Midbrain (tissue), 1 donor: ENCODE data around the gene RUNX1.

ENCODE experiments used
- DNase-seq: peaks from one replicate; lab custom pipeline; 2025; lab: John Stamatoyannopoulos, UW

The RUNX1 gene

GRCh38 chr21:34825101-34825500 is 224.0 kb downstream of the RUNX1 start:
- no peak for DNase-seq

- no peak for DNase-seq
Observed at GRCh38 chr21:34824314-34824713, 224.8 kb downstream of the RUNX1 start.

- no peak for DNase-seq
Observed at GRCh38 chr21:34822942-34823341, 226.2 kb downstream of the RUNX1 start.

DNA sequence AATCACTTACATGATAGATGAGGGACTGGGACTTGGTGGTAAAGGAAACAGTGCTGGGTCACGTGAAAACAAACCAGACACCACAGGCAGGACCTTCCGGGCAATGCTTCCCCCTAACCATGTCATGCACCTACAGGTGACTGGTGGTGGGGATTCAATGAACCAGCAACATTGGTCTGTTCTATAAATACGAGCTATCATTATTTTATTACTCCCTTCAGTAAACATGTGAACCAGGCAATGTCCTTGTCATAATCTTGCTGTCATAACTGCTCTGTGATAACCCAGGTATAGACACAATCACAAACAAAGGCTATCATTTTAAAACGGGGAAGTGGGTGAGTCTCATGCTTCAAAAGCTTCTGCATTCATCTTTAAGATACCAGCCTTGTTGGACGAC is 226.9 kb downstream of the RUNX1 start:
- no peak for DNase-seq

GRCh38 chr21:34821717-34822116 is 227.4 kb downstream of the RUNX1 start:
- DNase-seq = no peak

GRCh38 chr21:34820051-34820450 is 229.1 kb downstream of the RUNX1 start:
- DNase-seq = no peak

DNA sequence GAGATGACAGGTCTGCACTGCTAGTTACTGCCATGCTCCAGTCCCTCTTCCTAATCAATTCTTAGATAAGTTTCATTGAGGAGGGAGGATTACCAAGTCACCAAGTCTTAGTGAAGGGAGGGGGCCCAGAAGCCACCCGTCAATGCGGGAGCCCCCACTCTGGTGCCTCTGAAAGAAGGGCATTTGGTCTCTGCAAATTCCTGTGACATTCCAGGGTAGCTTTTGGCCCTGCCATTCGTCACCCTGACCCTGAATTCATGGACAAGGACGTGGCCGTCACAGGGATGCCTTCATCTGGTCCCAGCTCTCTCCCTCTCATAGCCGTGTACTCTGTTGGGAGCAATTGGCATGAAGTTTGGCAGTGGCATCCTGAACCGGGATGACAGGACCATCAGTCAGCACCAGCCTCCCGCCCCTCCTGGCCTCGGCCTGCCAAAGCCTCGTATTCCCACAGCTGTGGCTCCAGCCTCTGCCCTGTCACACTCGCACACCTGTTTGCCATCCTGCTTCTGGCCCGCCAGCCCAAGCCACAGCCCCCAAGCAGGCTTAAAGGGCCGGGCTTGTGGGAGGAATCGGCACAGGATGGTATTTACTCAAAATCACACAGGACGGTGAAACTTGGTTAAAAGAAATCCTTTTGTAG is 229.6 kb downstream of the RUNX1 start:
- DNase-seq = no peak

- no peak for DNase-seq
Observed at GRCh38 chr21:34818662-34819158, 230.4 kb downstream of the RUNX1 start.

GRCh38 chr21:34817821-34818661 is 231.1 kb downstream of the RUNX1 start:
- DNase-seq = no peak

DNA sequence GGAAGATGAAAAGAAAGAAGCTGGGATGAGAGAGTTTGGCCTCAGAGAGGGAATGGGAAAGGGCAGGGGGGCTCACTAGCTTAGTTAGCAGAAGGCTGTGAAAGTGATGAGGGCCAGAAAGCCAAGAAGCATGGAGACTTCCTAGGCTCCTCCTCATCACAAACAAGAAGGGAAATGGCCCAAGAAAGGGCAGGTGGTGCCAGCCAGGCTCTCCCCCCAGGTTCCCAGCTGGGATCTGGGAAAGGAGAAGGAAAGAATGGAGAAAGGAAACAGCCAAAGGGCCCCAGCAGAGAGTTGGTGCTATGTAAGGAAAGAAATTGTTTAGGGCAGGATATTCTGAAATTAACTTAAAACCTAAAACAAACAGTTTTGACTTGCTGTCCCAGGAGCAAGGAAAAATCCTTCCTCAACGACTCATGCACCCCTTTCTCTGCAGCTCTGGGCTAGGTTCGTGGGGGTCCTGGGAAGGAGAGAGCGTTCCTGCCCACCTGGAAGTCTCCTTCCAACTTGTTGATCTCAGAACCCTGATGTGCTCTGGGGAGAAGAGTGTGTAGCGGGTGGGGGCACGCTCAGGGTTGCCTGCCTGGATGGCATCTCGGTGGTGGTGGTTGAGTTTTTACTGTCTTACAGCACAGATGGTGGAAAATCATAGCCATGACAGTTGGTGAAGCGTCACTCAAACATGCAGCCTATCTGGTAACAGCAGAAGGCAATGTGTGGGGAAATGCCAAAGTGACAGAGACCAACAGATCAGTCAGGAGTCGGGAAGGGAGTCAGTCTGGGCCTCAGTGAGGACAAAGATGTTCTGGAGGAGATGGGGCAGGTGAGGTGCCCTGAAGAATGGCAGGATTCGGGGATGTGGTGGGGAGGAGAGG is 233.0 kb downstream of the RUNX1 start:
- no peak for DNase-seq

GRCh38 chr21:34814529-34814951 is 234.6 kb downstream of the RUNX1 start:
- no peak for DNase-seq

DNA sequence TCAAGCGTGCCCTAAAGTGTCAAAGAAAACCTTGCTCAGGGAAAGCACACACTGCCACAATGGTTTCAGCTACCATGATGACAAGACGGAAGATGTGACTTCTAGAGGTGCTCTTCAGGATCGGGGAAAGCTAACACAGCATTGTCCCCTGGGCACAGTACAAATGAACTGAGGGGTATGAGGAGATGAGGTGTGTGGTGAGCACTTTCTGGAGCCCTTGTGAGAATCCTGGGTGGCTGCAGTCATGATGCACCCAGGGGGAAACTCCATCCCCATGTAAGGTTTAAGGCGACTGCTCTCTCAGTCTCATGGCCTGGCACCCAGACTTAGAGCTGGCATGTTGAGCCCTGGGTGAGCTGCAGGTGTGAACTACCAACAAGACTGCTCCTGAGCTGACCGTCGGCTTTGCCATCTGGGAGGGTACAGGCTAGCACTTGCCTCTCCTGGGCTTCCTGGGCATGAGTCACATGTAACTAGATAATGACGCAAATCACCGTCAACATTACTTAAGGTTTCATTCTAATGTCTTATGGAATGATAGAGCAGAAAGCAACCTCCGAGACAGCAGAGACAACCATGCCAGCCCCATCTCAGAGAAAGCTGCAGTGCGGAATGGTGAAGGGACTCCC is 235.7 kb downstream of the RUNX1 start:
- DNase-seq = no peak

GRCh38 chr21:34812504-34813265 is 236.4 kb downstream of the RUNX1 start:
- no peak for DNase-seq

DNA sequence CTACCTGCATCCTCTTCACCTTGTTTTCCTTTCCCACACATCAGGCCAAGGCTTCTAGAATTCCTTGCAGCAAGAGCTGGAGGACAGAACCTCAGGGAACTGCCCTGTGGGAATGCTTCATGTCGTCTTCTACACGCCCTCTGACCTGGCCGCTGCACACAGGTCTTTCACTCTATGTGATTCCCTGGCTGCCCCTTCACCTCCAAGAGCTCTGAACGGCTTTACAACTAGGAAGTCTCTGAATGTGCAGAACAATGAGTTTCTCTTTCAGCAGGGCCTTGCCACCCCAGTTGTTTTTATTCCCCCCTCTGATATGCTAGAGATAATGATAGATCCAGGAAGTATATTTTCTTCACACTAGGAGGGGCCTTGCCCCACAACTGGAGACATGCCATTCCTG is 237.7 kb downstream of the RUNX1 start:
- no peak for DNase-seq

- DNase-seq = no peak
Observed at GRCh38 chr21:34810786-34811185, 238.3 kb downstream of the RUNX1 start.

GRCh38 chr21:34809822-34810221 is 239.3 kb downstream of the RUNX1 start:
- no peak for DNase-seq

GRCh38 chr21:34808569-34809204 is 240.4 kb downstream of the RUNX1 start:
- DNase-seq = no peak

DNA sequence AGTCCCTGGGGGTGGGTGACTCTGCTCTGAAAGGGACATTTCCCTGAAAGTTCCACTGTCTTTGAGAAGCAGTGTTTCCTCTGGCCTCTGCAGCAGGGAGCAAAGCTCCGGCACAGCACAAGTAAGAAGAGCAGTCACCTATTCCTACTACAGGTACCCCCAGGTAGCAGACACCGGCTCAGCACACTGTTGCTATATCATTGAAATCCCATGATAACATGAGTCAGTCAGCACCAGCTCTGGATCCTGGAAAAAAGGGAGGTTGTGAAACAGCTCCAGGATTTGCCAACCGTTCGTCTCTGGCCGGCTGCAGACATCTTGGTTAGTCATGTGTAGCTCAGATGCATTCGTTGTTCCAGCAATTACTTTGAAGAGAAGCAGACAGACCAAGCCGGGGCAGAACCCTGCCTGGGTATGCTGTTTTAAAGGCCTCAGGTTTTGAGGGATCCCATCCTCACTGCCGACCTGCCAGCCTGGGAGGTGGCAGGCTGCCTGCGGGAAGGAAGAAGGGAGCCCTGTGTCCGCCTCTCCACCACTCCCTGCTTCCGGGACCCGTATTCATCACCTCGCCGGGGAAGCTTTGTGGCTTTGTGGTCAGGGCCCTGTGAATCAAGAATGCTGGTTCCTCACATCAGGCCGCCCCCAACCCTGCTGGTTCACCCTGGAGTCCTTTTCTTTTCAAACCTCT is 241.1 kb downstream of the RUNX1 start:
- no peak for DNase-seq

DNA sequence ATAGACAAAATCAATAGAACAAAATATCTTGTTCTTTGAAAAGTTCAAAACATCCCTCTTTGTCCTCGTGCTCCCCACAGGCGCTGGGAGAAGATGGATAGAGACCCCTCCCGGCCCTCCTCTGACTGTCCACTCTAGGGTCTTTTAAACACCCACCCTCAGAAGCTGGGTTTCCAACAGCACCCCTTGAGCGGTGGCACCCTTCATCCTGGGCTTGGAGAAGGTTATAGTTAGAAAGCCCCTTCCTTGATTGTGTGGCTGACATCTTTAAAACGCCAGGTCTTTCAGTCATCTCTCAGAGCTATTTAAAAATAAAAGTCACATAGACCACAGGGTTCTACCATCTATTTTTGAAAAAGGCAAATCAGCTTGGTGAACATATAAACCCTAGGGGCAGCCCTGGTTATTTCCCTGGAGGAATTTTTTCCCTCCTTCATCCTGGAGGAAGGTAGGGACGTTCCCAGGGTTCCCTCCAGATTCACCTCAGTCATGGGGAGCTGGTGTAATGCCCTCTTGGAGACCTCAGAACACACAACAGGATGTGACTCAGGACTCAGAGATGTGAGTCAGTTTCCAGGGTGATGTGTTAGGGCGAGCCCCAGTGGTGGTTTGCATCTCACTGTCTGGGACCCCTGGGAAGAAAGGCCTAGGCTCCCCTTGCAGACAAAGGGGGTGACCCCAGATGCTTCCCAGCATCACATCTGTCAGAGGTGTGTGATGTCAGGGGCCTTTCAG is 241.8 kb downstream of the RUNX1 start:
- DNase-seq = no peak
